ENCODE measurements around the gene EI24. TPM values are rescaled to one million over a fixed set of nuclear protein-coding genes. Genes with fewer than 3 reads are reported as not detected.

The EI24 gene
- total and polyA plus RNA-seq, 9 of the 15 experiments (the other 6 are each of a cell fraction or from before 2014, with no cell fraction given), result 50.4 to 260 (median 168) TPM

DNA sequence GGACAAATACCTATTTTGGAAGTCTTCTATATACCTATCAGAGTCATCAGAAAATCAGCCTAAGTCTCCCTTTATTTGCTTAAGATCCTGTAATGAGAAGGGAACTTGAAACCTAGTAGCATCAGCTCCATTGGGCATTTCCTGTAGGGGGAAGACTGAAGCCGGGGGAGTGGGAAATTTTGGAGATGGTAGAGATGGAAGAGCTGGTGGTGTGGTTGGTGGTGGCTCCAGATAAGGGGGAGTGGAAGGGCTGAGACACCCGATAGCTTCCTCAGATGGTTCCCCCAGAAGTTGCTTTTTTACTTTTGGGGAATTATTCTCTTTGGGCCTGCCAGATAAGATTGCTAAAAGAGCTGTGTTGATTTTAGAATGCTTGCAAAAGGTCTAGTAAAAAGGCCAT, 16.4 kb upstream of the EI24 start (continued):
- TF ChIP-seq, protein P1, sequence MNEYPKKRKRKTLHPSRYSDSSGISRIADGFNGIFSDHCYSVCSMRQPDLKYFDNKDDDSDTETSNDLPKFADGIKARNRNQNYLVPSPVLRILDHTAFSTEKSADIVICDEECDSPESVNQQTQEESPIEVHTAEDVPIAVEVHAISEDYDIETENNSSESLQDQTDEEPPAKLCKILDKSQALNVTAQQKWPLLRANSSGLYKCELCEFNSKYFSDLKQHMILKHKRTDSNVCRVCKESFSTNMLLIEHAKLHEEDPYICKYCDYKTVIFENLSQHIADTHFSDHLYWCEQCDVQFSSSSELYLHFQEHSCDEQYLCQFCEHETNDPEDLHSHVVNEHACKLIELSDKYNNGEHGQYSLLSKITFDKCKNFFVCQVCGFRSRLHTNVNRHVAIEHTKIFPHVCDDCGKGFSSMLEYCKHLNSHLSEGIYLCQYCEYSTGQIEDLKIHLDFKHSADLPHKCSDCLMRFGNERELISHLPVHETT (CRISPR knock-in tag; conservative IDR thresholded peaks at IDR 0.05 in 1 of 2, IDR thresholded peaks at IDR 0.05 in 1 of 2), result peak in 1 of 2 experiments; percentile 81; a peak in 2 of 4 replicates
- TF ChIP-seq SRSF9 (IDR thresholded peaks at IDR 0.05; ENCODE audit: borderline replicate concordance, low read depth, low read length), result no peak
- TF ChIP-seq MAX (CRISPR knock-in tag; IDR thresholded peaks at IDR 0.05), result no peak
- no peak for TF ChIP-seq HMG20B (CRISPR knock-in tag; IDR thresholded peaks at IDR 0.05)

GRCh38 chr11:125553357-125553756, 15.9 kb upstream of the EI24 start:
- intact Hi-C loops (cut with micrococcal nuclease), result loop anchor here (1.0 to 10.0 kb wide), 5 partner anchors 39 to 171 kb away; partner anchors contain the start of genes CHEK1 and STT3A
- Histone ChIP-seq H3K4me3 (no peak overlapping the region), H3K36me3 (ENCODE audit: control insufficient read depth, insufficient read depth, low read length) (no peaks in the 10 kb centered on the region), H3K4me2 (ENCODE audit: insufficient read depth, low read length) (peak overlapping the region; percentile 57), H3K9ac (ENCODE audit: insufficient read depth in 1 of 2, low read depth in 2 of 2, low read length in 2 of 2) (peak overlapping the region in 1 of 2 experiments; percentile 37; a peak in 2 of 4 replicates), H3K79me2 (ENCODE audit: control insufficient read depth, insufficient read depth, low read length) (no peaks in the 10 kb centered on the region), H3K4me1 (replicated peaks in 1 of 2; ENCODE audit: control insufficient read depth in 2 of 2, insufficient read depth in 2 of 2, low read length in 2 of 2) (peaks cover 19 to 58% of the 10 kb centered on the region in 2 experiments), H3K9me3 (replicated peaks; ENCODE audit: control insufficient read depth, insufficient read depth, low read depth, low read length) (no peaks in the 10 kb centered on the region), H3K27ac (ENCODE audit: extremely low read depth, low read depth, low read length) (peak overlapping the region; percentile 69), H3K9me1 (ENCODE audit: control insufficient read depth, insufficient read depth, low read length) (no peaks in the 10 kb centered on the region), H3K27me3 (ENCODE audit: control insufficient read depth in 2 of 2, insufficient read depth in 2 of 2, low read length in 2 of 2) (no peaks in the 10 kb centered on the region), H2AFZ (ENCODE audit: low read depth, low read length) (peak overlapping the region; percentile 88), H4K20me1 (replicated peaks; ENCODE audit: control insufficient read depth, insufficient read depth, low read length) (no peaks in the 10 kb centered on the region)
- FAIRE-seq (no peak), DNase-seq (ENCODE audit: extremely low read depth in 1 of 4, low spot score in 3 of 4) (no peak), ATAC-seq (peak; percentile 29)
- no TSS peak for BruUV-seq (replicated peaks)
- ChIA-PET POLR2A (interaction anchor here (0.7 to 1.6 kb wide), 4 partner anchors 10 to 68 kb away, joined by 3 to 4 read pairs (median 4); partner anchors contain the start of gene EI24), CTCF (ENCODE audit: low intra/inter-chr PET ratio) (no interaction called here)
- 14% methylated on average over 1 of the region's 1 CpG for WGBS (ENCODE audit: insufficient coverage, low coverage, missing lambda C conversion rate)
- in situ Hi-C loops (cut with MboI), result loop anchor here (10.0 kb wide), 1 partner anchor 321 kb away; no protein-coding TSS in a partner anchor
- TF ChIP-seq MTA3 (IDR thresholded peaks at IDR 0.05; ENCODE audit: borderline replicate concordance) (0 out of 2 replicates have a peak, but pooled peaks have one; percentile 15), TCF7L2 (IDR thresholded peaks at IDR 0.05; ENCODE audit: low read depth, low read length) (no peak), RUNX1 (IDR thresholded peaks at IDR 0.05; ENCODE audit: low read depth) (no peak), TOE1 (IDR thresholded peaks at IDR 0.05; ENCODE audit: borderline replicate concordance) (0 out of 2 replicates have a peak, but pooled peaks have one; percentile 10), TOE1 (CRISPR knock-in tag; IDR thresholded peaks at IDR 0.05; ENCODE audit: borderline replicate concordance, low read depth) (no peak), OTX1 (CRISPR knock-in tag; IDR thresholded peaks at IDR 0.05) (no peak), HDAC1 (IDR thresholded peaks at IDR 0.05) (no peak)
- TF ChIP-seq, protein P2, sequence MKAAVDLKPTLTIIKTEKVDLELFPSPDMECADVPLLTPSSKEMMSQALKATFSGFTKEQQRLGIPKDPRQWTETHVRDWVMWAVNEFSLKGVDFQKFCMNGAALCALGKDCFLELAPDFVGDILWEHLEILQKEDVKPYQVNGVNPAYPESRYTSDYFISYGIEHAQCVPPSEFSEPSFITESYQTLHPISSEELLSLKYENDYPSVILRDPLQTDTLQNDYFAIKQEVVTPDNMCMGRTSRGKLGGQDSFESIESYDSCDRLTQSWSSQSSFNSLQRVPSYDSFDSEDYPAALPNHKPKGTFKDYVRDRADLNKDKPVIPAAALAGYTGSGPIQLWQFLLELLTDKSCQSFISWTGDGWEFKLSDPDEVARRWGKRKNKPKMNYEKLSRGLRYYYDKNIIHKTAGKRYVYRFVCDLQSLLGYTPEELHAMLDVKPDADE (conservative IDR thresholded peaks at IDR 0.05; ENCODE audit: control insufficient read depth, low read depth, low read length), result 0 out of 2 replicates have a peak, but pooled peaks have one; percentile 1
- TF ChIP-seq, protein P3, sequence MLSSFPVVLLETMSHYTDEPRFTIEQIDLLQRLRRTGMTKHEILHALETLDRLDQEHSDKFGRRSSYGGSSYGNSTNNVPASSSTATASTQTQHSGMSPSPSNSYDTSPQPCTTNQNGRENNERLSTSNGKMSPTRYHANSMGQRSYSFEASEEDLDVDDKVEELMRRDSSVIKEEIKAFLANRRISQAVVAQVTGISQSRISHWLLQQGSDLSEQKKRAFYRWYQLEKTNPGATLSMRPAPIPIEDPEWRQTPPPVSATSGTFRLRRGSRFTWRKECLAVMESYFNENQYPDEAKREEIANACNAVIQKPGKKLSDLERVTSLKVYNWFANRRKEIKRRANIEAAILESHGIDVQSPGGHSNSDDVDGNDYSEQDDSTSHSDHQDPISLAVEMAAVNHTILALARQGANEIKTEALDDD (IDR thresholded peaks at IDR 0.05), result 0 out of 2 replicates have a peak, but pooled peaks have one; percentile 27
- TF ChIP-seq, protein P1 (CRISPR knock-in tag; conservative IDR thresholded peaks at IDR 0.05 in 1 of 2, IDR thresholded peaks at IDR 0.05 in 1 of 2), result 0 out of 4 replicates have a peak, but pooled peaks of 1 of the 2 experiments have one; percentile 12
